GM21367 (cell line): ENCODE results near the gene TFPI2.

ENCODE experiments used
- ATAC-seq: cut with Tn5 transposase; IDR thresholded peaks from one replicate; pipeline ENCODE4 v1.9.1; 2021; ENCODE audit not compliant: unreplicated experiment

TFPI2 gene

DNA sequence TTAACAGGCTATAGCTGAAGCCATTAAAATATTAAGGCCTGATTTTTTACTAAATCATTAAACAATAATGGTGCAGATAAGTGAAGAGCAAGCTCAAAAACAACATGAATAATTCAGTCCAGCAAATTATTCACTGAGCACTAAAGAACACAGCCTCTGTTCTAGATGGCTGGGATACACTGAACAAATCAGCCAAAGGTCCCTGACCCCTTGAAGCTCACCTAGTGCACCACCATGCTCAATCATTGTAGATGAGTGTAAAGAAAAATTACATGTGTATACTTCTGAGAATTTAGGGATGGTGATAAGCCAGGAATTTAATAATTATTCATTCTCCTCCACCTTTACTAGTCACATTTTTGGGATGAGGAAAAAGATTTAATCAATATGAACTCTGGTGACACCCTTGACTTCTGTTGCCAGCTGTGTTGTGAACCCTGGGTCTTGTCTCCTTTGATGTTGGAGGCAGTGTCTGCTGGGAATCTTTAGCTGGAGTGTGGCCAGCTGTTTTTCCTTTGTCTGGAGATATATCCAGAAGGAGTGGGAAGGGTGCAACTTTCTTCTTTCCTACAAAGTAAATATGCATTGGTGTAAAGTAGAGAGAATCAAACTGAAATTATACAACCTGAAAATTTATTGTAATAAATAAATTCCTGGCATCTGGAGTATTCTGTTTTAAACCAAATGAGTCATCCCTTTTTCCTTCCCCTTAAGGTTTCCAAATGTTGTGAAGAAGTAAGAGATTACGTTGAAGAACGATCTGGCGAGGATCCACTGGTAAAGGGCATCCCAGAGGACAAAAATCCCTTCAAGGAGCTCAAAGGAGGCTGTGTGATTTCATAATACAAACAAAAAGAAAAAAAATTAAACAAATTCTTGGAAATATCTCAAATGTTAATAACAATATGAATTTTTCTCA, 19.8 kb upstream of the TFPI2 start:
- no peak for ATAC-seq

DNA sequence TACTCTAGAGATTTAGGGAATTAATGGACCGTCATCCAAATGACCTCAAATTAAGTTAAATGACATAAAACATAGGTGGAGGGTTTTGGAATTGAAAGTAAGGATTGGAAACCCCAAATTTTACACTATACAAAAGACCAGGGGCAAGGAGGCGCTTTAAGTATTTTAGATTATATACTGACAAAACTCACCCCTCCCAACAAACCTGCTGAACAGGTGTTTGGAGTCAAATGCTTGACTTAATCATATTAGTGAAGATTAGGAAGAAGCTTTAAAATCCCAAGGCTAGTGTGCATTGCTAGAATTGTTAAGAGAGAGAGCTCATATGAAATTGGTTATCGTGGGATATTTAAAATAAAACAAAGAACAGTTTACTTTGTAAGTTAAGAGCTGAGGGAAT, 15.7 kb upstream of the TFPI2 start, which contains the start of gene GNGT1:
TSS of gene GNGT1 (plus strand) at position 301 of the 400 bp plus-strand sequence. CDS start 180 bp downstream, outside the sequence.
- ATAC-seq = no peak

DNA sequence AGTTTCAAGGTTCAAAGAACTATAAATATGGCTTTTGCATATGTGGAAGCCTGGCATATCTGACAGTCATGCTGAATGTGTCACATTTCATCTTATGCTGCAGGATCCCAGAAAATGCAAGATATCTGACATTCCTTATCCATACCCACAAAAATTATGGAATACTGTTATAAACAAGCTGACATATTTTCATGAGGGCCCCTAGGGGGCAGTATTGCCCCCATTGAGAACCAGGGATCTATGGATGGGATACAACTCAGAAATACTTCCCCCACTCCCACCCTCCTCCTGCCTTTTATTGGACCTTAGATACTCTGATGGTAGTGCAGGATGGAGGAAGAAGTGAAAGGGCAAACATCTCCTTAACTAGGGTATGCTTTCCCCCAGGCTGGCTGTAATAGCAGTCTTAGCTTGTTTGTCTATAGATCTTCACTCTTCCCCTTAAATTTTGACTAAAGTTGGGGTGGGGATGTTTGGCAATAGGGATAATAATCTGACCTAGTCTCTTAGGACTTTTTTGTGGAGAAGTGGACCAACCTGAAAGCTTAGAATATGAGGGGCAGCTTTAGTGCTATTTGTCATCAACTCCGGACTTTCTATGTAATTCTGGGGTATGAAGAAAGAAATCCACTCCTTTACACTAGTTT, 12.3 kb upstream of the TFPI2 start:
- no peak for ATAC-seq

DNA sequence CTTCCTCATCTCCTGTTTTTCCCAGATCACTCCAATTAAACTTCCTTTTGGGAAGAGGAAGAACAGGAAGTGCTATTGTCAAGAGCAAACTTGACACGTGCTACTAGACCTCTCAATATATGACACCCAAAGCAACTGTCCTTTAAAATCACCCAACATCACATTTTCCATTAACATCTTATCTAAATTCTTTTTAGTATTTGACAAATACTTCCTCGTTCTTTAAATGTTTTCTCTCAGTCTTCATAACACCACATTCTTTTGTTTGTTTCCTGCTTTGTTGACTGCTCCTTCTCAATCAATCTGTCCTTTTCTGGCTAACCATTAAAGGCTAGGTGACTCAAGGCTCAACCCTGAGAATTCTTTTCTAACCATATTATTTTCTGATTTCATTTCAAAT, 7.1 kb upstream of the TFPI2 start:
- no peak for ATAC-seq

DNA sequence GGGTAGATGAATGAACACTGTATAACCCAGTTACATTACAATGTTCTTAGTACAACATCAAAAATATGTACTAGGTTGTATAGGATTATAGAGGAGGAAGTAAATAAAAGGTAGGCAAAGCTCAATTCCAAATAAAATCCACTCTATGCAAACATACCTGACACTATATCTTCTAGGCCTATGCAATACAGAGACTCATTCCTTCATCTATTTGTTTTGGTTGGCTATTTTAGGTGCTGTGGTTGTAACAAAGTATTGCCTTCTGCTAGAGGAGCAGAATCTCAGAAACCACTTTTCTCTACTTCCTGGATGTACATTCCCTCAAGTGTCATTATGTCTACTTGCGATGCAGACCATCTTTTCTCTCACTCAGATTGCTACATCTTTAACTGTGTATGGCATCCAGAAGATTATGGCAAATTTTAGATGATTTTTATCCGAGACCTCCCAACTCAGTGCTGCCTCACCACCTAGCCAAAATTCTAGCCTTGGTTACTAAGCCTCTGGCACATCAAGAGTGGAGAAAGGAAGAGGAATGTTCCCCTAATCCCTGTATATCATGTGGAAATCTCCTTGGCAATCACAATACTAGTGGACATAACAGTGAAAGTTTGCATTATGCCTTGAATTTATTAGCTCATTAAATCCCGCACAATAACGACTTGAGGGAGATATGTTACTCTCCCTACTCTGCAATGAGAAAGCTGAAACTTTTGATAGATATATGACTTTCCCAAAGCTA, 5.5 kb upstream of the TFPI2 start:
- no peak for ATAC-seq

DNA sequence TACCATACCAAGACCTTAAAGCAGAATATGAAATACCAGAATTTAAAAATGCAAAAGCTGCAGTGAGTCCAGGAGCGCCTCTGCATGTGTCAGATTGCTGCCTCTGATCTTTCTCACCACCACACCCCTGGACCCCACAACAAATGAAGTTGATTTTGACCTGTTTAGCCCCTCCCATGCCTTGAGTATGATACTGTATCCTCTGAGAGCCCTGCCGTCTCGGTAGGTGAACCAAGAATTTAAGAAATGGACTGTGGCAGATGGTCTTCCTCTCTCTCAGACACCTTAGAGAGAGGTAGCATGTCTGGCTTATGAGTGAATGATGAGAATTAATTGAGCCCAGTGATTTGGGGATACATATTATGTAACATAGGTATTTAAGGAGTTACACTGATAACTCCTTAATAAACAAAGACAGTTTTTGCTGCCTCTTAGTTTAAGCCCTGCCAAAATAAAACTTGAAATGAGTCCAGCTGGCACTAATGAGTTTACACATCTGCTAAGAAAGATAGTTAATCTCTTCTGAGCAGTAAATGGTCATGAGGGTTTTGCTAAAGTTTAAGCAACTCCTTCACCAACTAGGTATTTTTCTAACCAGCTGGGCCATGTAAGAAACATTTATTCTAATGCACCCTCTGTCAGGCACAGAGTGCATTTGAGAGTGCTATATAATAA, 4.5 kb upstream of the TFPI2 start:
- no peak for ATAC-seq

DNA sequence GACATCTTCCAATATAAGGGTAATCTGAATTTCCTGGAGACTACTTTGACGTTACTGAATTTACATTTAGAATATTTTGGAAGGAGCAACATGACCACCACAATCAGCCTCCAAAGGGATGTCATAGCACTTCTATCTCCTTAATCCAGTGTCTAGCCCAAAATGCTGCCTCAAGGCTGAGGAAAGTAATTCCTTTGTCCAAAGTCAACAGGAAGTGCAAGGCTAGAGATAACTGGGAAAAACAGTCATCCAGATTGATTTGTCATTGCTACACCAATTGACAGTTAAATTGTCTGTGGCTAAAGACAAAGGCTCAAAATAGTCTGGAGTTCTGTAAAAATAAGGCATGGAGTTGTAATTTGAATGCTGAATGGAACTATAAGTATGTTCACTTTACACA, 3.9 kb upstream of the TFPI2 start:
- ATAC-seq = no peak

DNA sequence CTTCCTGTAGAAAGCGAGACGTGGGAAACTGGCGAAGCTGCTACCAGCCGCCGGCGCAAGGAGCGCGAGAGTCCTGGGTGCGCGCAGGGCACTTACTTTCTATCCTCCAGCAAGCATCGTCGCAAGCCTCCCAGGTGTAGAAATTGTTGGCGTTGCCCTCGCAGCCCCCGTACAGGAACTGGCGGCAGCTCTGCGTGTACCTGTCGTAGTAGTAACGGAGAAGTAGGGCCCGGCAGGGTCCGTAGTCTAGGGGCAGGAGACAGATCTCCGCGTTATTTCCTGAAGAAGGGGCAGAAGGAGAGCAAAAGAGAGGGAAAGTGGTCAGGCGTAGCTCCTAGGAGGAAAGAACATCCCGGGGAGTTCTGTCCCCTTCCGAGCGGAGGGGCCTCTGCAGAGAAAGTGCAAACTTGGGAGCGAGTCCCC, 501 bp downstream of the TFPI2 start:
- ATAC-seq = peak; percentile 54

DNA sequence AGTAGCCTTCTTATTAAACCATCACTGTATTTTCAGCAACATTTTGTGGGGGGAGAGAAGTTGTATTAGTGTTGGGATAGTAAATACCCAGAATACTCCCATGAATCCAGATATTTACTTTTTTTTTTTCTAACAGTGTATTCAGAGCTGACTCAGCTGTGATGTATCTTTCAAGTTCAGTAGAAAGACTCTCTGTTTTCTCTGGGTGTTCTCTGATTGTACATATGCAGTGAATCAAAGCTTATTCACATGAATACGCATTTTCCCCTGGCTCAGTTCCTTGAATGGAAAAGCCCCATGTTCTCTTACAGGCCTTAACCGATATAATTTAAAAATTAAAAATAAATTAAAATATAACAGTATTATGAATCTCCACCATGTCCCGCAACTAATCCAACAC, 1.3 kb downstream of the TFPI2 start:
- ATAC-seq = no peak

DNA sequence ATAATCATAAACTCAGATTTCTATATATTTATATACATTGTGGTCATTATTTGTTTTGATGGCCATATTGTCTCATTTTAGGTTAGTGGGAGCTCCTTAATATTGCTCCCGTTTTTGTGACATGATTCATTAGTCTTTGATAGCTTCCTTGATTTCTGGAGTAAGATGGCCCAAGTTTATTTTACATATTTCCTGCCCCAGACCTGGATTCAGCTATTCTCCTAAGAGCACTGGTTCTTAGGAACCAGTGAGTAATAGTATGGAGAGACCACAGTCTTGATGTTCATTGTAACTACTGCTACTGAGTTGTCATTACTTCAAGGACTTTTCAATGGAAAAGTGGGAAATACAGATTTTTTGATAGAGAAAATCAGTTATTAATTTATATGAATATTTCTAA, 6.0 kb downstream of the TFPI2 start:
- ATAC-seq = no peak

DNA sequence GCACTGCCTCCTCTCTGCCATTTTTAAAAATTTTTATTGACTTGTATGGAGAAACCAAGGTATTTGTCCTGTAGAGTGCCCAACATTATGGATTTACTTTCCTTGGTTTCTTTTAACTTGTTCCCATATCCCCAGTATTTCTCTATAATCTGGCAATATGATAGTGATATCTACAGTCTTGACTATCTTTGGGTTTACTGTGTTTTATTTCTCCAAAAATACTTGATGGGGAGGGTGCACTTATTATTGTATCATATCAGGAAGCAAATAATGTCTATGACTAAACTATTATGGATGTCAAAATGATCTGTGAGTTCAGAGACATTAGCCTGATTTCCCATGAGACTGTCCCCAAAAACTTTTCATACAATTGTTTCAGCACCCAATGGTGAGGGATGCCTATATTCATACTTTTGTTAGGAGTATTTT, 6.6 kb downstream of the TFPI2 start:
- no peak for ATAC-seq

DNA sequence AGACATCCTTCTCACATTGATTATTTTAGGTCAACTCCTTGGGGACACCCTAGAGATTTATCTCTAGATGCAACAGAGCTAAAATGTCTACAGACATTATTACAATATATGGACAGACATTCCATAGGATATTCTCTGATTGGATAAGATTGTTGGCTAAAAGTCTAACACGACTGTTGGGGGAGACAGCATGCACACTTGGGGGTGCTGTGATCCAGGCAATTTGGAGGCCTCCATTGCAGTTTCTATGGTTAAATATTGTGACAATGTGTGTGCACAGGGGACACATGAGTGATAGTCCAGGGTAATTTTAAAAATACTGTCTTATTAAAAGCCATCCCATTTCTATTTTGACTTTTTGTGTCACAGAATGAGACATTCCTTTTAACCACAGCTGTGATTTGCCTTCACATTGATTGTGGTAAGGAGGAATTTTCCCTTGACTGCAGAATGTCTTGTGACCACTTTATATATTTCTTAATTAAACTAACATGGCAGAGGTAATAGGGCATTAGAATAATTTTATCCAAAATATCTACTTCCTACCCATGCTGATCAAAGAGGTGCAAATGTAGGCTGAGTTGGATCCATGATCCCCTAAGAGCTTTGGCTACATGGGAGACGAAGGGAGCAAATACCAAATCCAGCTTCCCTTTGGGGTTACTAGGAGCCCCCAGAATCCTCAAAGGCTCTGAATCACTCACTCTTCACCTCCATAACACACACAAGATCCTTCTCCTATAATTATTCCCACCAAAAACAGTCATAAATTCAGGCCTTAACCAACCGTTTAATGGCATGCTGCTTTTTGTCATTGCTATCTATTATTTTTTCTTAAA, 7.3 kb downstream of the TFPI2 start:
- no peak for ATAC-seq

DNA sequence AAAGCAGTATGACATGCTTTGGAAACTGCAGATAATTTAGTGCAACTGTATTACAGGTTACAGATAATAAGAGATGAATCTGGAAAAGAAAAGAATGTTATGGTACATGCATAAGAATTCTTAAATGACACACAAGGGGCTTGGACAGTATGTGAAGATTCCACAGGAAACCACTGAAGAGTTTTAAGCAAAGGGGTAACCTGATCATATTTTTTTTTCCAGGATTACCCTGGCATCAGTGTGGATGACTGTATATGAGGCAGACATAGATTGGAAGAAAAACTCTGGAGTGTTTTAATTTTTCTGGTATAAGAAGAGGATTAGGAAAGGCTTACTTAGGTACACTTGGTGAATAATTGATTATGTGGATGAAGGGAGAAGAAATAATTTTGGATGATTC, 8.1 kb downstream of the TFPI2 start:
- no peak for ATAC-seq

DNA sequence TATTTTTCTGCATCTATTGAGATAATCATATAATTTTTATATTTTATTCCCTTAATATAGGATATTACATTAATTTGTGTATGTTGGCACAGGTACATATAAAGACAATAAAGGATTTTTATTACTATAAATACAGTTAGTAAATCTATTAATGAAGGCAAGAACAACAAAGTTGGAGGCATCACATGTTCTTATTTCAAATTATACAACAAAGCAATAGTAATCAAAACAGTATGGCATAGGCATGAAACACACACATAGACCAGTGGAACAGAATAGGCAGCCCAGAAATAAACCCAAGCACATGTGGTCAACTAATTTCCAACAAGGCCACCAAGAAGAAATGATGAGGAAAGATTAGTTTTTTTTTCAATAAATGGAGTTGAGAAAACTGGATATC, 11.2 kb downstream of the TFPI2 start:
- no peak for ATAC-seq

DNA sequence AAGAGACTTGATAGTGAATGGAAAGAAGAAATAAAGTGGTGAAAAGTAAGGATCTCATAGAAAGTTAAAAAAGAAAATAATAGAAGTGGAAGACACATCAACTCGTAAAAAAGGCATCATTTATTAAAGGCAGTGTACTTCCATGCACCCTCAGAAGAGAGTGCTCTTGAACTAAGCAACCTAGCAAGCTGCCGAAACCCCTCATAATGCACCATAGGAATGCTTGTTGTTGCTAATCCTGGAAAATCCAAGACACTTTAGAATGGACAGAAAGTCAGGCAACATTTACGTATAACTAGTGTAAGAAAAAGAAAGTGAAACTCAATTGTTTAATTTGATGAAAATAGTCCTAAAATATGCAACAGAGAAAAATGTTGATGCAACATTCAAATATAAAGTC, 12.8 kb downstream of the TFPI2 start:
- ATAC-seq = no peak

DNA sequence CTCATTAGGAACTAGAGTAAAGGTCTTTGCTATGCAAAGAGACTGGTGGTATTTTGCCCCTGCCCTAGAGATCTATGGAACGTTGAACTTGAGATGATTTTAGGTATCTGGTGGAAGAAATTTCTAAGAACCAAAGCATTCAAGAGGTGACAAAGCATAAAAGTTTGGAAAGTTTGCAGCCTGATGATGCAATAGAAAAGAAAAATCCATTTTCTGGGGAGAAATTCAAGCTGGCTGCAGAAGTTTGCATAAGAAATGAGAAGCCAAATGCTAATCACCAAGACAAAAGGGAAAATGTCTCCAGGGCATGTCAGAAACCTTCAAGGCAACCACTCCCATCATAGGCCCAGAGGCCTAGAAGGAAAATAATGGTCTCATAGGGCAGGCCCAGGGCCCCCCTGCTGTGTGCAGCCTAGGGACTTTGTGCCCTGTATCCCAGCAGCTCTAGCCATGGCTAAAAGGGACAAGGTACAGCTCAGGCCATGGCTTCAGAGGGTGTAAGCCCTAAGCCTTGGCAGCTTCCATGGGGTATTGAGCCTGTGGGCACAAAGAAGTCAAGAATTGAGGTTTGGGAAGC, 16.5 kb downstream of the TFPI2 start:
- no peak for ATAC-seq

DNA sequence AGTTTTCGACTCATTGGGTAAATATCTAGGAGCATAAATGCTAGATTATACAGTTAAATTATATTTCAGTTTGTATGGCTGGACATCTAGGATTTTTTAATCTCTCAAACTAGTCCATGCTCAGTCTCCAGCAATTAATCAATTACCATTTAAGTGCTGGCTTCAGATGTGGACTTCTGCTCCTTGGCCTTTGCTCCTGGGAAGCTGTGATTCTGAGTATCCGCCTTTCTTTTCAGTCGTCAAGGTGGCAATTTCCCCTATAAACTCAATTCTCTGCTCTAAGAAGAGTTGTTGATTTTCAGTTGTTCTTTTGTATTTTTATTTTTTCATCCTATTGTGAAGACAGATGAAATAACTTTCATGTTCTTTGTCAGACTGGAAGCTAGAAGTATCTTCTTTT, 23.7 kb downstream of the TFPI2 start:
- ATAC-seq = no peak

DNA sequence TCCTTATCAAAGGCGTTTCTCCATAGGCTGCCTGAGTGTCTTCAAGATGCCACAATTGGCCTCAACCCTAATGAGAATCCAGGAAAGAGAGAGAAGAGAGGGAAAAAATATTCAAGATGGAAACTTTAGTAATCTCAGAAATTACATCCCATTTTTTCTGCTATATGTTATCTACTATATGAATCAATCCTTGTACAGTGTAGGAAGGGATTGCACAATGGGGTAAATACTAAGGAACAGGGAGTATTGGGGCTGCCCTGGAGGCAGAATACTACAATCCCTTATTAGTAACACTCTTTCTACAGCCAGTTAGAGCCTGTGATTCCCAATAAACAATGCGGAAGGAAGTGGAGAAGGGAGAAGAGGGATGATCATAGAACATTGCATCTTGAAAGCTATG, 27.9 kb downstream of the TFPI2 start:
- no peak for ATAC-seq

DNA sequence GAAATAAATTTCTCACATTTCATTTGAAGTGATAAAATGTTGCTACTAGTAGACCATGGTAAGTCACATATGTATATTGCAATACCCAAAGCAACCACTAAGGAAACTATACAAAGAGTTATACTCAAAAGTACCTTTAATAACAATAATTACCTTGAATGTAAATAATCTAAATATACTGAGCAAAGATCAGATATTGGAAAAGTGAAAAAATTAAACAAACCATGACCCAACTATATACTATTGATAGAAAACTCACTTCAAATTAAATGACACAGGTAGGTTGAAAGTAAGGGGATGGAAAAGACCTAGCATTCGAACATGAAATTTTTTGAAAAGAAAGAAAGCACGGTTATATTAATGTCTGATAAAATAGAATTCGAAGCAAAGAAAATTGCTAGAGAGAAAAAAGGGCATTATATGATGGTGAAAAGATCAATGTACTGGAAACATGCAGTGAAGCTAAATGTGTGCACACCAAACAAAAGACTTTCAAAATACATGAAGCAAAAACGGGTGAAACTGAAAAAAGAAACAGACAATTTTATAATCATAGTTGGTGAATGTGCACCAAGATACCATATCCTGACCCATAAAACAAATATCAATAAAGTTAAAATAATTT, 29.1 kb downstream of the TFPI2 start:
- no peak for ATAC-seq
